KOPT-K1 (cell line): ENCODE measurements around the gene THSD7B.

Experiments used
- H3K27ac ChIP-seq: fragments of 200-600 bp; sonication (generic); 2 replicates; pipeline ENCODE4 v1.5.1; 2016; ENCODE audit warnings: antibody characterized with exemption, mild to moderate bottlenecking, low read depth, low read length; ENCODE audit not compliant: poor library complexity, severe bottlenecking
- H3K36me3 ChIP-seq: fragments of 200-600 bp; sonication (generic); 2 replicates; pipeline ENCODE4 v1.5.1; 2017; ENCODE audit warnings: antibody characterized with exemption, mild to moderate bottlenecking, low read length, moderate library complexity; ENCODE audit not compliant: insufficient read depth
- H3K9me3 ChIP-seq: fragments of 200-600 bp; sonication (generic); 2 replicates; pipeline ENCODE4 v1.5.1; 2017; ENCODE audit warnings: antibody characterized with exemption, low read length, mild to moderate bottlenecking; ENCODE audit not compliant: insufficient read depth, poor library complexity, severe bottlenecking

The THSD7B gene

GRCh38 chr2:137493261-137493660 is 727.9 kb downstream of the THSD7B start:
- no peaks in the 10 kb centered on the region for H3K9me3 ChIP-seq
- H3K36me3 ChIP-seq = no peaks in the 10 kb centered on the region
- no peak overlapping the region for H3K27ac ChIP-seq

DNA sequence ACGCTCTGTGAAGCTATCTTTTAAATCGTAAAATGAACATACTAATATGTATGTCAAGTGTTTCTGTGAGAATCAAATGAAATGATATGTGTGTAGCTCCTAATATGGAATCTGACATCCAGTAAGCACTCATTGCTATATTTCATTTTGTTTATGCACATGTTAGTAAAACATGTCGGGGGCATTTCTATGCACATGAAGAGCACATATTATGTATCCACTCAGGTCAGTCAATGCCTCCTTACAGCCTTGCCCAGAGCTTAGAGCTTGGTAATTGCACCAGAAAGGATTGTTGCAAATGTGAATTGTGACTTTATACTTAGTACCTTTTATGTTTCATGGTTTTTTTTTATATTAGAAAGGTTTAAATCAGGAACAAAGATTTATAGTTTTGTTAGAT is 735.3 kb downstream of the THSD7B start:
- H3K9me3 ChIP-seq = no peaks in the 10 kb centered on the region
- no peaks in the 10 kb centered on the region for H3K36me3 ChIP-seq
- no peak overlapping the region for H3K27ac ChIP-seq

DNA sequence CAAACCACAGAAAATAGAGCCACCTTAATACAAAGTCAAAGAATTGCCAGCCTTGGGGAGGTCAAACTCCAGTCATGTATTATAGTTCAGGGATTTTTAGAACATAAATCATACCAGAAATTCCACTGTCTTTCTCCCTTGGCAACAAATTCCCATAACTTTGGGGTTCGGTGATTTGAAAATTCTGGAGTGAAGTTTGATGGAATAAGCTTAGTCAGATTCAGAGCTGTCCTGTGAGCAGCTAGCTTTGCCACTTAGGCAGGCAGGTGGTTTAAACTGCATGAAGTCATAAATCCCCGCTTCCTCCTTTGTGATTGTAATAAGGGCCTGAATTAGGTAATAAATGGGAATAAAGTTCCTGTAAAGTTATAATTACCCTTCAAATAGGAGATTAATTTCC is 741.9 kb downstream of the THSD7B start:
- Histone ChIP-seq H3K27ac (no peak overlapping the region), H3K9me3 (no peaks in the 10 kb centered on the region), H3K36me3 (no peaks in the 10 kb centered on the region)

- H3K27ac ChIP-seq = no peak overlapping the region
- no peaks in the 10 kb centered on the region for H3K9me3 ChIP-seq
- H3K36me3 ChIP-seq = no peaks in the 10 kb centered on the region
Measured at GRCh38 chr2:137508739-137509384, 743.5 kb downstream of the THSD7B start.

DNA sequence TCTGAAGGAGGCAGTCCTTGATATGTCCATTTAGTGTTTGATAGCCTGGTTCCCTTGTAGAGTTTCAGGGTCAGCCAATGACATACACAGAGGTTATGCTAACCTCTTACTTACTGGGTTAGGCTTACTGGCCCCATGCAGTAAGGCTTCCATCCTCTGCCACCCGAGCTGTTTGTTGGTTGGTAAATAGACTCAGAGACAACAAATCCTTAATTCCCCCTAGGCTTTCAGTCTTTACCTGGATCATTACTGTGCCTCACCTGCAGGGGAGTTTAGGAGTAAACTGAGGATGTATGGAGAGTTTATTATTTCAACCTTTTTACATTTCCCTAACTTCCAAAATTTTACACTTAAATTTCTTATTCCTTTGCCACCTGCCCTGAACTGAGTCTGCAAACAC is 746.2 kb downstream of the THSD7B start:
- Histone ChIP-seq H3K27ac (no peak overlapping the region), H3K36me3 (no peaks in the 10 kb centered on the region), H3K9me3 (no peaks in the 10 kb centered on the region)

GRCh38 chr2:137521653-137522619 is 756.6 kb downstream of the THSD7B start:
- no peaks in the 10 kb centered on the region for H3K36me3 ChIP-seq
- no peak overlapping the region for H3K27ac ChIP-seq
- no peaks in the 10 kb centered on the region for H3K9me3 ChIP-seq

GRCh38 chr2:137522620-137523011 is 757.3 kb downstream of the THSD7B start:
- H3K36me3 ChIP-seq = no peaks in the 10 kb centered on the region
- no peak overlapping the region for H3K27ac ChIP-seq
- no peaks in the 10 kb centered on the region for H3K9me3 ChIP-seq

DNA sequence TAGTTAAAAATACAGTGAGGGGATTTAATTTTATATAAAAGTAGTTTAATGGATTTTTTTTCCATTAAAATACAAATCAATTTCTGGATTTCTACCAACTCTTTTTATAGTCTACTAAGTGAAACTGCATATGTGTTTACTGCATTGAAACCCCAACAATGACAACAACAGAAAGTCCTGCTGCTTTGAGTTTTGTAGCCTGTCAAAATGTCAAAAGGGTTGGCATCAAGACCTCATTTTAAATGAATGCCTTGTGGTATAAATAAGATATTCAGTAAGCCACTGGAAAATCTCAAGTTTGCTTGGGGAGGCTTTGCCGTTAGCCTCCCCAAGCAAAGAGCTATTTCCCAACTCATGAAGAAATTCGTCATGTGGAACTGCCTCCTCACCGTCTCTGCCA is 758.6 kb downstream of the THSD7B start:
- H3K36me3 ChIP-seq = no peaks in the 10 kb centered on the region
- H3K9me3 ChIP-seq = no peaks in the 10 kb centered on the region
- H3K27ac ChIP-seq = no peak overlapping the region

DNA sequence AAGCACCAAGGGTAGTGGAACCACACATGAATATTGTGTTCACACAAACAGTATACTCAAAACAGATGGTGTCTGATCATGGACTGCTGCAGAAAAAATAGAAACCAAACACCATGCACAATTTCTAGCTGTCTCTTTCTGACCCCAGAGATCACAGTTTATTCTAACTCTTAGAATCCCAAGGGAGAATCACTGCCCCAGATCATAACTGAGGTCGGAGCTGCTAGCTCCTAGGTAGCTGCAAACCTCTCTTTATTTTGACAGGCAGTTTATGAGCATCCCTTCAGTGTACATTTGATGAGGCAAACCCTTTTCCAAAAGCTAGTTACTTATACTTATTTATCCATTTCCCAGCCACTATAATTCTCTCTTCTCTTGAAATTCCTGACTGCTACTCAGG is 759.8 kb downstream of the THSD7B start:
- Histone ChIP-seq H3K27ac (no peak overlapping the region), H3K9me3 (no peaks in the 10 kb centered on the region), H3K36me3 (no peaks in the 10 kb centered on the region)

DNA sequence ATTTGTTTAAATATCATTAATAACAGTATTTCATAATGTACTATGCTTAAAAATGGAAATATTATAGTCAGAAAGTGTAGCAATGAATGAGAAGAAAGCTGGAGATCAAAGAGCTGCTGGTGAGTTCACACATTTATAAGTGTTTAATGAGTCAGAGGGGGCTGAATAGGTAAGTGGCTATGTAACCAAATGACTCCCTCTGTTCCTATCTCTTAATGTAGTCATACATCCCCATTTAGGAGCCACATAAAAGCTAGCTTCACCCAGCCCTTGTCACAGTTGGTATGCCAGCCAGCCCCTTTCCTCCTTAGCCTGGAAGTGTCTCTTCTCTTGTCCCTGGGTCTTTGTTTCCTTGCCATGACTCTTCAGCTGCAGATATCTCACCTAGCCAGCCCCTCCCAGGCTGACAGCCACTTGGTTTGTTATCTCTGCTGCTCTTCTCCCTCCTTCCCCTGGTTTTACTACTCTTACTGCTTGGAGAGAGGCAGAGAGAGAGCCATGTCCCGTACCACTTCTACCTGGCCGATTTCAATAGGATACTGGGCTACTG is 760.4 kb downstream of the THSD7B start:
- Histone ChIP-seq H3K27ac (no peak overlapping the region), H3K9me3 (no peaks in the 10 kb centered on the region), H3K36me3 (no peaks in the 10 kb centered on the region)

DNA sequence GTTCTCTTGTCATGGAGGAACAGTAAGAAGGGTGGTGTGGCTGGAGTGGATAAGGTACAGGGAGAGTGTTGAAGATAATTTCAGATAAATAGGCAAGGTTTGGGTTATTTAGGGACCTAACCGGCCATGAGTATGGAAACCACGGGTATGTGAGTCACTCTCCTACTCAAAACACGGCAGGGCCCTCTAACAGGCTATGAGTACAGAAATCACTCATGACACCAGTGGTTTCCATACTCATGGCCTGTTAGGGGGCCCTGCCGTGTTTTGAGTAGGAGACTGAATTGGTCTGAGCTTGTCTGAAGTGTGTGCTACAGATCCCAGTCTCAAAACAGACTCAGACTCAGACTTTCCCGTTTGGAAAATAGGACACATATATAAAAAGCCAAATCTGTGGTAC is 770.6 kb downstream of the THSD7B start:
- H3K27ac ChIP-seq = no peak overlapping the region
- no peaks in the 10 kb centered on the region for H3K9me3 ChIP-seq
- no peaks in the 10 kb centered on the region for H3K36me3 ChIP-seq

DNA sequence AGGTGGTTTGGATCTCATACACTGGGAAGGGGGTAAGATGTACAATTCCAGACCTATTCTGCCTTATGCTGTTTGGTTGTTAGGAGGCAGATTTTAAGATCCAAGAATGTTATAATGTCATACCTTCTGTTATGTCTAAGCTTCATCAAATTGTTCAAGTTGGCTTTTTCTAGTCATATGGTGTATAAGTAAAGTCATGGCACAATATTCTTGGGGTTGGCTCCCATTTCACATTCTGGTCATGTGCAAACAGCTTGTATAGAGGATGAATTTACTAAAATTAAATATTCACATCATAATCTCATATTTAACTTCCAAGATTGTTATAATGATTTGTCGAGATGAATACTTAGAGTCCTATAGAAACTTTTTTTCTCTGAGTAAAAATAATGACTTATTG is 774.0 kb downstream of the THSD7B start:
- H3K9me3 ChIP-seq = no peaks in the 10 kb centered on the region
- H3K36me3 ChIP-seq = no peaks in the 10 kb centered on the region
- no peak overlapping the region for H3K27ac ChIP-seq

- Histone ChIP-seq H3K36me3 (no peaks in the 10 kb centered on the region), H3K27ac (no peak overlapping the region), H3K9me3 (no peaks in the 10 kb centered on the region)
Measured at GRCh38 chr2:137547842-137548241, 782.5 kb downstream of the THSD7B start.

GRCh38 chr2:137566387-137566786 is 801.0 kb downstream of the THSD7B start:
- Histone ChIP-seq H3K9me3 (no peaks in the 10 kb centered on the region), H3K36me3 (no peaks in the 10 kb centered on the region), H3K27ac (no peak overlapping the region)

DNA sequence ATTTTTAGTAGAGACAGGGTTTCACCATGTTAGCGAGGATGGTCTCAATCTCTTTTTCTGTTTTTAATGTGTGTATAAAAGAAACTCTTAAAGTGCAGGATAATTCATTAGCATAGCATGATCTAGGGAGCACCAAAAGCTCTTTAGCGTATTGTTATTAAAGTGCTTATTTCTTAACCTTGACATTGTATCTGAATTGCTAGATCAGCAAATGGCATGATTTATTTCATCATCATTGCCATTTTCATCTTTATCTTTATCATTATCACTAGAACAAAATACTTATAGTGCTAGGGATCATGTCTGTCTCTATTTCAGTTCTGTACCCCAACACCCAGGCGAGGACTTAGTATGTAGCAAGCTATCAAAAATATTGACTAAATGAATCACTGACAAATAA is 805.1 kb downstream of the THSD7B start:
- Histone ChIP-seq H3K36me3 (no peaks in the 10 kb centered on the region), H3K27ac (no peak overlapping the region), H3K9me3 (no peaks in the 10 kb centered on the region)
